Karpas-422 (cell line): ENCODE results near the gene SAG. TPM values are rescaled to one million over a fixed set of nuclear protein-coding genes. Genes with fewer than 3 reads are reported as not detected.

Experiments
- DNase-seq: peaks from one replicate; pipeline ENCODE4 v3.0.0-alpha.2; 2015
- H2AFZ ChIP-seq: fragments of 200-600 bp; sonication (generic); 2 replicates; pipeline ENCODE4 v1.6.1; 2014; ENCODE audit warnings: antibody characterized with exemption, low read length, mixed read lengths
- H3K27ac ChIP-seq: fragments of 200-600 bp; sonication (generic); 2 replicates; pipeline ENCODE4 v1.5.1; 2014; ENCODE audit warnings: mild to moderate bottlenecking, low read length, moderate library complexity
- H3K27me3 ChIP-seq: fragments of 200-600 bp; sonication (generic); 2 replicates; pipeline ENCODE4 v1.6.1; 2014; ENCODE audit warnings: low read length, mixed read lengths
- H3K36me3 ChIP-seq: fragments of 200-600 bp; sonication (generic); 2 replicates; pipeline ENCODE4 v1.6.1; 2014; ENCODE audit warnings: low read length, mixed read lengths; ENCODE audit not compliant: insufficient read depth
- H3K4me1 ChIP-seq: fragments of 200-600 bp; sonication (generic); 2 replicates; pipeline ENCODE4 v1.6.1; 2014; ENCODE audit warnings: mild to moderate bottlenecking, low read length, mixed read lengths
- H3K4me2 ChIP-seq: fragments of 200-600 bp; sonication (generic); 2 replicates; pipeline ENCODE4 v1.6.1; 2014; ENCODE audit warnings: low read length, low read depth, mild to moderate bottlenecking; ENCODE audit not compliant: poor library complexity, severe bottlenecking
- H3K4me3 ChIP-seq: fragments of 200-600 bp; sonication (generic); 2 replicates; pipeline ENCODE4 v1.5.1; 2014; ENCODE audit warnings: mild to moderate bottlenecking, antibody characterized with exemption, low read length, mixed read lengths
- H3K79me2 ChIP-seq: fragments of 200-600 bp; sonication (generic); 2 replicates; pipeline ENCODE4 v1.6.1; 2014; ENCODE audit warnings: mild to moderate bottlenecking, low read length, mixed read lengths
- H3K9ac ChIP-seq: fragments of 200-600 bp; sonication (generic); 2 replicates; pipeline ENCODE4 v1.6.0; 2014; ENCODE audit warnings: low read length
- H3K9me2 ChIP-seq: fragments of 200-600 bp; sonication (generic), shearing (Covaris generic); replicated peaks from 2 replicates; pipeline ENCODE4 v1.6.0; 2014; ENCODE audit warnings: mild to moderate bottlenecking, low read length, moderate library complexity; ENCODE audit not compliant: insufficient read depth
- H3K9me3 ChIP-seq: fragments of 300-700, 200-600 bp; sonication (generic); 2 replicates; pipeline ENCODE4 v1.6.1; 2014; ENCODE audit warnings: low read length, mixed read lengths
- H4K20me1 ChIP-seq: fragments of 200-600 bp; sonication (generic); 2 replicates; pipeline ENCODE4 v1.6.1; 2014; ENCODE audit warnings: mild to moderate bottlenecking, antibody characterized with exemption, low read length, low read depth; ENCODE audit not compliant: insufficient read depth
- total RNA-seq: library from RNA; depleted of rRNA; stranded (reverse); fragments of >200 nt; shearing (Covaris generic); gene quantifications from 2 replicates; pipeline ENCODE4 v1.2.3, GENCODE V29; 2014; ENCODE audit warnings: low replicate concordance

The SAG gene
- total RNA-seq, 1 experiment from 2014 or later: not detected

GRCh38 chr2:233265899-233266431 is 41.7 kb upstream of the SAG start:
- Histone ChIP-seq H3K27ac (no peak overlapping the region), H3K36me3 (peaks cover 68% of the 10 kb centered on the region)

GRCh38 chr2:233266481-233266880 is 41.1 kb upstream of the SAG start:
- Histone ChIP-seq H3K27me3 (no peaks in the 10 kb centered on the region), H3K27ac (no peak overlapping the region), H3K9me2 (no peaks in the 10 kb centered on the region), H3K79me2 (peaks cover 24% of the 10 kb centered on the region), H3K4me2 (no peak overlapping the region), H2AFZ (no peak overlapping the region), H3K9me3 (no peaks in the 10 kb centered on the region), H3K9ac (no peak overlapping the region), H3K4me1 (no peaks in the 10 kb centered on the region), H4K20me1 (0 out of 2 replicates have a peak, but pooled peaks cover 10% of the 10 kb centered on the region), H3K4me3 (no peak overlapping the region), H3K36me3 (peaks cover 68% of the 10 kb centered on the region)
- no peak for DNase-seq

More at GRCh38 chr2:233265899-233266431, 41.7 kb upstream of the SAG start:
- Histone ChIP-seq H4K20me1 (0 out of 2 replicates have a peak, but pooled peaks cover 10% of the 10 kb centered on the region), H3K27me3 (no peaks in the 10 kb centered on the region), H3K9me2 (no peaks in the 10 kb centered on the region), H3K9me3 (no peaks in the 10 kb centered on the region), H3K4me3 (no peak overlapping the region), H3K9ac (no peak overlapping the region), H2AFZ (no peak overlapping the region), H3K4me2 (no peak overlapping the region), H3K4me1 (no peaks in the 10 kb centered on the region), H3K79me2 (peaks cover 28% of the 10 kb centered on the region)
- no peak for DNase-seq

DNA sequence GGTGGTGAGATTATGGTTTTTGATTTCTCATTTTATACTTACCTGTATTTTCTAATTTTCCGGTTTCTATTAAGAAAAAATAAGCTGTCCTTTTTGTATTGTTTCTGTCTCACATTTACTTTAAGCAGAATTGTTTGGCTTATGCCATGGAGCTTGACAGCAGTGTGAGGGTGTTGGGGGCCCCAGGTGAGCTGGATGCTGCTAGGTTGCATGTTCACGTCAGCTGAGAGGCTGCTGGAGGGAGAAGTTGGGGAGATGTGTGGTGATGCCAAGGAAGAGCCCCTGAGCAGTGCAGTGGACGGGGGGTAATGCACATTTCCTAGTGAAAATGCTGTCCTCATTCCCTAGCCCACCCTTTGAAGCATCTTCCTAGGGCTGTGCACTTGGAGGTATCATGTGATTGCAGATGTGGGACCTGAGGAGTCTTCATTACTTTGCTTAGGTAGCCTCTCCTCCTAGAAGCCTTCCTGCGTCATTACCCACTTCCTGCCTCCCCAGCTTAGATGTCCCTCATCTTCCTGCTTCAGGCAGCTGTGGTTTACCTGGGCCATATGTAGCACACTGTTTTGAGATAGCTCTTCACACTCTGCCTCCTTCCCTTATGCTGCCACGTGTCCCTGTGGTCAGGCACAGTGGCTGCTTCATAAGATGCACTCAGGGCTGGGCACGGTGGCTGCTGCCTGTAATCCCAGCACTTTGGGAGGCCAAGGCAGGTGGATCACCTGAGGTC is 39.9 kb upstream of the SAG start:
- no peaks in the 10 kb centered on the region for H3K9me2 ChIP-seq
- H3K36me3 ChIP-seq: peaks cover 68% of the 10 kb centered on the region
- DNase-seq: no peak
- no peak overlapping the region for H3K27ac ChIP-seq
- H3K4me1 ChIP-seq: no peaks in the 10 kb centered on the region
- no peak overlapping the region for H2AFZ ChIP-seq
- peaks cover 16% of the 10 kb centered on the region for H3K79me2 ChIP-seq
- no peak overlapping the region for H3K4me3 ChIP-seq
- H3K9me3 ChIP-seq: no peaks in the 10 kb centered on the region
- no peak overlapping the region for H3K9ac ChIP-seq
- no peaks in the 10 kb centered on the region for H3K27me3 ChIP-seq
- no peak overlapping the region for H3K4me2 ChIP-seq
- 0 out of 2 replicates have a peak, but pooled peaks cover 8% of the 10 kb centered on the region for H4K20me1 ChIP-seq

DNA sequence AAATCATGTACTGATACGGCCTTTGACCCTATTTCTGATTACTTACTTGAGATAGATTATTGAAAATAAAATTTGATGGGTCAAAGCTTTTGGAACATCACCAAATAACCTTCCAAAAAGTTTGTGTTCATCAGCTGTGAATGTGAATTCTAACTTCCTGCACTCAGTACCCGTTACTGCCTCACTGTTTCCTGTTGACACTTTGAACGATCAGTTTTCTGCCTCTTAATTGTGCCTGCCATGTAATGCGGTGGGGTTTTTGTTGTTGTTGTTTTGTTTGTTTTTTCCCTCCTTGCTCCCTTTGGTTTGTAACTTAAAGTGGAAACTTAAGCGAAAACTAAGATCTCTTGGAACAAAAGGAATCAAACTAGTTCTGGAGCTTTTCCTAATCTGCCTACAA is 37.2 kb upstream of the SAG start:
- H3K4me2 ChIP-seq: no peak overlapping the region
- H3K79me2 ChIP-seq: peaks cover 10% of the 10 kb centered on the region
- H3K4me1 ChIP-seq: no peaks in the 10 kb centered on the region
- H3K4me3 ChIP-seq: no peak overlapping the region
- no peak overlapping the region for H3K9ac ChIP-seq
- 0 out of 2 replicates have a peak, but pooled peaks cover 7% of the 10 kb centered on the region for H4K20me1 ChIP-seq
- no peaks in the 10 kb centered on the region for H3K9me3 ChIP-seq
- no peaks in the 10 kb centered on the region for H3K9me2 ChIP-seq
- no peak overlapping the region for H3K27ac ChIP-seq
- DNase-seq: no peak
- H2AFZ ChIP-seq: no peak overlapping the region
- no peaks in the 10 kb centered on the region for H3K27me3 ChIP-seq
- peaks cover 75% of the 10 kb centered on the region for H3K36me3 ChIP-seq

- Histone ChIP-seq H3K9ac (no peak overlapping the region), H3K9me2 (no peaks in the 10 kb centered on the region), H3K27me3 (no peaks in the 10 kb centered on the region), H4K20me1 (0 out of 2 replicates have a peak, but pooled peaks cover 7% of the 10 kb centered on the region), H3K36me3 (peaks cover 76% of the 10 kb centered on the region), H3K27ac (no peak overlapping the region), H2AFZ (no peak overlapping the region), H3K4me1 (no peaks in the 10 kb centered on the region), H3K4me2 (no peak overlapping the region), H3K9me3 (no peaks in the 10 kb centered on the region), H3K4me3 (no peak overlapping the region), H3K79me2 (peaks cover 10% of the 10 kb centered on the region)
- no peak for DNase-seq
These were observed 36.7 kb upstream of the SAG start for GRCh38 chr2:233270951-233271350.

GRCh38 chr2:233271693-233272092 is 35.9 kb upstream of the SAG start:
- Histone ChIP-seq H3K36me3 (peaks cover 75% of the 10 kb centered on the region), H4K20me1 (0 out of 2 replicates have a peak, but pooled peaks cover 7% of the 10 kb centered on the region), H3K4me1 (no peaks in the 10 kb centered on the region), H3K9ac (no peak overlapping the region), H3K27me3 (no peaks in the 10 kb centered on the region), H3K9me2 (no peaks in the 10 kb centered on the region), H3K4me2 (no peak overlapping the region), H3K27ac (no peak overlapping the region), H3K79me2 (peaks cover 10% of the 10 kb centered on the region), H3K4me3 (no peak overlapping the region), H3K9me3 (no peaks in the 10 kb centered on the region), H2AFZ (no peak overlapping the region)
- no peak for DNase-seq

- Histone ChIP-seq H4K20me1 (0 out of 2 replicates have a peak, but pooled peaks cover 7% of the 10 kb centered on the region), H3K27ac (no peak overlapping the region), H3K36me3 (peaks cover 75% of the 10 kb centered on the region), H3K9me2 (no peaks in the 10 kb centered on the region), H3K9me3 (no peaks in the 10 kb centered on the region), H3K79me2 (peaks cover 3% of the 10 kb centered on the region), H3K4me3 (no peak overlapping the region), H3K27me3 (no peaks in the 10 kb centered on the region), H3K4me1 (no peaks in the 10 kb centered on the region), H3K4me2 (no peak overlapping the region), H2AFZ (no peak overlapping the region), H3K9ac (no peak overlapping the region)
- DNase-seq: no peak
These were observed 34.5 kb upstream of the SAG start for GRCh38 chr2:233273120-233273519.

- H3K27ac ChIP-seq: no peak overlapping the region
- no peak overlapping the region for H3K9ac ChIP-seq
- peaks cover 6% of the 10 kb centered on the region for H3K79me2 ChIP-seq
- H4K20me1 ChIP-seq: 0 out of 2 replicates have a peak, but pooled peaks cover 7% of the 10 kb centered on the region
- H3K4me1 ChIP-seq: no peaks in the 10 kb centered on the region
- H2AFZ ChIP-seq: no peak overlapping the region
- no peaks in the 10 kb centered on the region for H3K27me3 ChIP-seq
- no peaks in the 10 kb centered on the region for H3K9me2 ChIP-seq
- H3K36me3 ChIP-seq: peaks cover 87% of the 10 kb centered on the region
- no peak for DNase-seq
- H3K4me3 ChIP-seq: no peak overlapping the region
- H3K4me2 ChIP-seq: no peak overlapping the region
- H3K9me3 ChIP-seq: no peaks in the 10 kb centered on the region
These were observed 32.4 kb upstream of the SAG start for GRCh38 chr2:233275223-233275622.
